ENCODE results near the gene SGPL1.

GRCh38 chr10:70804421-70804808 lies 11.3 kb upstream of the SGPL1 start:
- no peak for TF ChIP-seq GATA2 (IDR thresholded peaks at IDR 0.05; ENCODE audit: low read depth, low read length)
- no peak for TF ChIP-seq GATA3 (IDR thresholded peaks at IDR 0.05; ENCODE audit: low read depth, low read length)

All from SH-SY5Y (cell line).